Urothelium cell line (cell line): ENCODE measurements around the gene SCFD2.
A peak's percentile ranks its signal among the peaks of the same experiment; 100 is the strongest.

Experiments used
- DNase-seq: peaks from one replicate; pipeline ENCODE4 v3.0.0; 2011; ENCODE audit warnings: low spot score, mixed read lengths
- FAIRE-seq: peaks from 2 replicates; lab custom pipeline; 2011; peaks lifted over from hg19 to GRCh38; lab: Jason Lieb, UNC

SCFD2 gene

GRCh38 chr4:52943677-52944076 lies 422.2 kb downstream of the SCFD2 start:
- no peak for FAIRE-seq
- DNase-seq: no peak

DNA sequence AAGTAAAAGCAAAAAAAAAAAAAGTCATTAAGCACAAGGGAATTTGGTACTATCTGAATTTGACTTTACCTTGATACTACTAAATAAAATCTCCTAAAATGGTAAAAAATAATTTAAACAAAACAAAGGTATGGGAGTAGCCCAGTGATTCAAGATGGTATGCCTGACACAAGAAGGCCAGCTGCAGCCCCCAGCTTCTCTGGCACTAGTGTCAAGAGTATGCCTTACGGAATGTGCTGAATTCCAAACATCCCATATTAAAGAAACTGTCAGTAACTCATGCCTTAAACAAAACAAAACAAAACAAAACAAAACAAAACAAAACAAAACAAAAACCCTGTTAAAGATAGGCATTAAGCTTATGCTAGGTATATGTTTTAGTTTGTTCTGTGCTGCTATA lies 422.9 kb downstream of the SCFD2 start:
- FAIRE-seq: no peak

DNA sequence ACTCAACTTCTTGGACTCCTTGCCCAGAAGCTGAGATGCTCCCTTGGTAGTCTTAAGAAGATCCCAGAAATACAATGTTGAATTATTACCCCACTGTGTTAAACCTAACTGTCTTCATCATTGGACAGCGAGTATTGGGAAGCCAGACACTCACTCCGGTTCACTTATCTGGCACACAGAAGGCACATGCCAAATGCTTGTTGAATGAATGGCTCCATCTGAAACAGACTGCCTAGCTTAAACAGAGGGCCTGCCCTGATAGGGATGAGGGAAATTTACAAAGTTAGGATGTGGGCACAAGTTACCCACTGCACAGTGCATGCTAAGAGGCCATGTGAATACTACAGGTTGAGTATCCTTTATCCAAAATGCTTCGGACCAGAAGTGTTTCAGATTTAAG lies 424.4 kb downstream of the SCFD2 start:
- FAIRE-seq (no peak), DNase-seq (no peak)

More for the DNA sequence above, 422.9 kb downstream of the SCFD2 start:
- no peak for DNase-seq

GRCh38 chr4:52939739-52940138 lies 426.1 kb downstream of the SCFD2 start:
- no peak for DNase-seq
- no peak for FAIRE-seq

DNA sequence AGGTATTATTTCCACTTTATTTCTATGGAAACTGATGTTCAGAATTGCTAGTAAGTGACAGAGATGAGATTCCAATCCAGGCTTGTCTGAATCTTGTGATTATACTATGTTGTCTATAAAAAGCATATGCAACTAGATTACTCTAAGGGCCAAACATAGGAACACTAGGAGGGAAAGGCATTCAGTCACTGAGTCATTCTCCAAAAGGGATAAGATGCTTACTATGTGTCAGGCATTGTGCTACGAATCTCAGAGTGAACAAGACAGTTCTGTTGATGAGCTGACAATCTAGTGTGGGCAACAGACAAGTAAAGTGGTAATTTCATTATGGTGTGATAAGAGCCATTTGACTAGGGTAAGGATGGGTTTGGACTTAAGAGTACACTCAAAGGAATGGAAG lies 426.5 kb downstream of the SCFD2 start:
- DNase-seq (no peak), FAIRE-seq (no peak)

- DNase-seq (no peak), FAIRE-seq (no peak)
These were observed 428.0 kb downstream of the SCFD2 start for GRCh38 chr4:52937829-52938228.

GRCh38 chr4:52936729-52937128 lies 429.1 kb downstream of the SCFD2 start:
- no peak for FAIRE-seq

DNA sequence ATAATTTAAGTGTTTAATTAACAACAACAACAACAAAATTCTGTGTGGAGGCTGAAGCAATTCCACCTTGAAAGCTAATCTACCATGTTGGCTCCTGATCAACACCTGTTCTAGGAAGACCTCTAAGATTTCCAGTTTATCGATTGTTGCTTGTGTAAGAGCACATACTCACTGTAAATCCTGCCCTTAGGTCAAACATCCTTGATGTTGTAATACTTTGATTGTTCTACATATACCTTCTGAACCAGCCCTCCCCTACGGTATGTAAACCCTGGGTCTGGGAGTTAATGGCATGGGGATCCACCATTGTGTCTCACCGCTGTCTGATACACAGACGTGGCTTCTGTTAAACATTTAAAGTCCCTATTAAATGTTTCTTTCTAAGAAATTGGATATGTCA lies 430.5 kb downstream of the SCFD2 start:
- no peak for FAIRE-seq
- no peak for DNase-seq

More at GRCh38 chr4:52936729-52937128, 429.1 kb downstream of the SCFD2 start:
- DNase-seq: no peak

DNA sequence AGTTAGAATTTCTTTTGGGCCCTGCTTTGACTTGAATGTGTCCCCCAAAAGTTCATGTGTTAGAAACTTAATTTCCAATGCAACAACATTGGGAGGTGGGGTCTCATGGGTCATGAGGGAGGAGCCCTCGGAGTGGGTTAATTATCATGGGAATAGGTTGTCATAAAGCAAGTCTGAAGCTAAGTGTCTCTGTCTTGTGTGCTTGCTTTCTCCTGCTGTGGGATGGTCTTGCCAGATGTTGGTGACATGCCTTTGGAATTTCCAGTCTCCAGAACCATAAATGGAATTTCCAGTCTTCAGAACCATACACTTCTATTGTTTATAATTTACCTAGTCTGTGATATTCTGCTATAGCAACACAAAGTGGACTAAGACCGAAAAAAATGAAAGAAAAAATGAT lies 432.1 kb downstream of the SCFD2 start:
- no peak for FAIRE-seq
- DNase-seq: no peak

DNA sequence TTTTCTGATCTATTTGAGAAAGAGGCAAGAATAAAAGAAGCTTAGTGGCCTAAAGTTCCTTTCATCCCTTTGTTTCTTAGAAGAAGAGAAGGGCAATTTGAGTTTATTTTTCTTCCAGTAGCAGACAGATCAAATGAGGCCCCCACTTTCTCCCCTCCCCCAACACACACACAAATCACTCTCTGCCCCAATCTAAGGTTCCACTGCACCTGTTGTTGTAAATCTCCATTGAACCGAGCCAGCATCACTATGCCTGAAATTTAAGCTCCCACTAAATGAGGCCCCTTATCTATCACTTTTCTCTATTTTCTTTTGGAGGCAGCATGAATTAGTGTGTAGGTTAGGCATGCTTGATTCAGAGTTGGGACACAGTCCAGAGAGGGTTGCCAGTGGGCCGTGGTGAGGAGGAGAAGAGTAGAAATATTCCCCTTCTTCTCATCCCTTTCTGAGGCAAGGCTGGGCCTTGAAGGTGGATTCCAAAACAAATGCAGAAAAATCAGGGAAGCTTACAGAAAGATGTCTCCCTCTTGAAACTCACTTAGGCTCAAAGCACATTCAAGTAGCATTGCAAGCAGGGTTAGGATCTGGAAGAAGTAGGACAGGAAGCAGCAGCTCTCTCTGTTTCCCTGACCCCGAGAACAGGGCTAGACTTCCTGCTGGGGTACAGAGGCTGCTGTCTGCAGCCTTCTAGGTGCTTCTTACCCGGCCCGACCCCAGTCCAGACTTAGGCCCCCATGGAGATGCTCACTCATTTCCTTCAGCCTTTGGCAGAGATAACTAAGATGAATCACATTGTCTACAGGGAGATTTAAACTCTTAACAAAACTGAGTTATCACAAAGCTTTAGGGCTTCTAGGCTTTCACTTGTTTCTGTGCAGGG lies 433.0 kb downstream of the SCFD2 start:
- DNase-seq (no peak), FAIRE-seq (peak; percentile 59)

GRCh38 chr4:52931243-52931642 lies 434.6 kb downstream of the SCFD2 start:
- DNase-seq: no peak
- FAIRE-seq: no peak

GRCh38 chr4:52926196-52926974 lies 439.5 kb downstream of the SCFD2 start:
- DNase-seq: no peak

DNA sequence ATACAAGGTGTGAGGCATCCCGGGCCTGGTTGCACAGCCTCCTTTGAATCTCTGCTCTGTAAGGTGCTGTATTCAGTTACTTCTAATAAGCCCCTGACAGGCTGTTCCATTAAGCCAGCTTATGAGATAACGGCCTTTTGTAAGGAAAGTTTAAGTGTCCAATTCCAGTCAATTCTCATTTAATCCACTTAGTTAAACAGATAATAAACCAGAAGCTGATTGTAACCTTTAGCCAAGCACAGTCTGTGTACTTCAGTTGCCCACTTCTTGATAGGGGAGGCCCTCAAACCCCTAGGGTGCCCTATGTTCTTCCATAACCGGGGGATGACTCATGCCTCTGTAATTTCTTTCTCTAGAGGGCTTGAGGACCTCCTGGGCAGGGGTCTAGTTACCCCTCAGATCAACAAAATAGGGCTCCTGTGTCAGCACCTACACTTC lies 440.3 kb downstream of the SCFD2 start:
- FAIRE-seq (no peak), DNase-seq (no peak)

More at GRCh38 chr4:52926196-52926974, 439.5 kb downstream of the SCFD2 start:
- FAIRE-seq: peak; percentile 27

GRCh38 chr4:52919461-52919860 lies 446.4 kb downstream of the SCFD2 start:
- DNase-seq: no peak

GRCh38 chr4:52917817-52918216 lies 448.0 kb downstream of the SCFD2 start:
- no peak for FAIRE-seq
- DNase-seq: no peak

More at GRCh38 chr4:52919461-52919860, 446.4 kb downstream of the SCFD2 start:
- no peak for FAIRE-seq

GRCh38 chr4:52915730-52916300 lies 450.0 kb downstream of the SCFD2 start:
- DNase-seq (no peak), FAIRE-seq (no peak)

- DNase-seq (no peak), FAIRE-seq (no peak)
These were observed 450.7 kb downstream of the SCFD2 start for GRCh38 chr4:52915191-52915590.

DNA sequence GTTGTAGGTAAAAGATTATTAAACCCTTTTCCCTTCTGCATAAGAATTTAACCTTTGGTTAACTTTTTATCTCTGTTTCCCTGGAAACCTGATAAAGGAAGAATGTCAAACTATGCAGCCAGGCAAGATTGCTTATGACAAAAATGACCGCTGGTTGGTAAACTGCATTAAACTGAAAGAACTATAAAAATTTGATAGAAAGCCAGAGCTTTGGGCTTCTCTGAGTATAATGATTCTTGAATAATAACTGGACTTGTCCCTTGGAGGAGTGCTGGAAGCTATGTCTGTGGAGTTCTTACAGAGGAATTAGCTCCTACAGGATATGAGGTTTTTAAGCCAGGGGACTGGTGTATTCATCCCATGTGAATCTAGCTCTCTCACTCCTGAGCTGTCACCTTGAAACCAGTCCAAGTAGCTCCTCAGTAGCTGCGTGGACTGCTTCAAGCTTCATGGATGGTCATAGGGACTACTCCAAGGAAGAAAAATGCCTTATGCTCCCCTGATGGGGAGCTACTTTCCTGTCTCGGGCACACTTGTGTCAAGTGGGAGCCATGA lies 451.7 kb downstream of the SCFD2 start:
- no peak for DNase-seq
- FAIRE-seq: no peak

DNA sequence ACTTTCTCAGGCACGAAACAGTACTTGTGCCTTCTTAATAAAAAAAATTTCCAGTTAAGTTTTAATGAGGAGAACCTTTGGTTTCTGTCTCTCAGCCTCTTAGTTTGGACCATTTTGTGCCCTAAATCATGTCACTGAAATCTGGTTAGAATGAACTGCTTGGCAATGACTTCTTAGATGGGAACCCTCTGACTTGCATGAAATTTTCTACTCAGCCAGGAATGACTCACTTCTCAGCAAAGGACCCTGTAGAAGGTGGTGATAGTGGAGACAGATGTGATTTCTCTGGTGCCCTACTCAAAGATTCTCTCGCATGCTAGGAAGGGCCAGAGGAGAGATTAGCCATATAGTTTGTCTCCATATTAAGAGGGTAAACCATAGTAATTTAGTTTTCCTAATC lies 453.3 kb downstream of the SCFD2 start:
- DNase-seq (no peak), FAIRE-seq (no peak)

DNA sequence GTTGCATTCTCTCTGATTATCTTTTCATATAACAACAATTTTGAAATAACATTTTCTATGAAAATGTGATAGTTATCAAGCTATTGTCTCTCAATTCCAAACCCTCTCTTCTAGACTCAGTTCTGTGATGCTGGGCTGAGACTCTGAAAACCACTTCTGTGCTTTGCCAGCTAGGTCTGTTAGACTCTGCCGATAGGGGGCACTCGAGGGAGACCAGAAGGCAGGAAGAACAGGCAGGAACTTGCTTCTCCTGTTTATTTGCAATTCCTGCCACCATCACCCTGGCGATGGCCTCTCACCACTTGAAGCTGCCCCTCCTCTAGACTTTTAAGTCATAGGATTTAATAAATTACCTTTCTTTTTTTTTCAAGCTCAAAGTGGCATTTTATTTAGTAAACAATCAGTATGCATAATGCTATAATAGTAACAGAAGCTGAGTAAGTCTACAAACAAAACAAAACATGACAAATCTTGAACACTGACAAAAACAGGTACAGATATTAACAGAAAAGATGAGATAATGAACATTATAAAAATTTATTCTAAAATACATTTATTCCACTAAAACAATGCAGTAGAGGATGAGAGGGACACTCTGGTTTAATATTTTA lies 454.1 kb downstream of the SCFD2 start:
- no peak for FAIRE-seq
- DNase-seq: peak; percentile 79

GRCh38 chr4:52910115-52910514 lies 455.7 kb downstream of the SCFD2 start:
- FAIRE-seq: no peak

More at GRCh38 chr4:52910115-52910514, 455.7 kb downstream of the SCFD2 start:
- no peak for DNase-seq
